Suprapubic skin (tissue), 4 donors: ENCODE measurements around the gene UGCG. TPM values are rescaled to one million over a fixed set of nuclear protein-coding genes. Genes with fewer than 3 reads are reported as not detected.
"Not testable (repeated sequence)": the region's sequence is repeated elsewhere in the genome, so short reads cannot be mapped to it uniquely, and the experiment has no call there.

Source experiments
- DNase-seq, 2 donors: peaks; one replicate each; pipeline ENCODE4 v3.0.0-alpha.2; 2019; ENCODE audit warnings: low spot score in 2 of 2
- H3K27ac ChIP-seq: fragments of 200-600 bp; sonication (generic); one replicate; pipeline ENCODE4 v1.5.1; 2019
- H3K27me3 ChIP-seq: fragments of 200-600 bp; sonication (generic); one replicate; pipeline ENCODE4 v1.5.1; 2019
- H3K36me3 ChIP-seq: fragments of 200-600 bp; sonication (generic); one replicate; pipeline ENCODE4 v1.5.1; 2019
- H3K4me1 ChIP-seq: fragments of 200-600 bp; sonication (generic); one replicate; pipeline ENCODE4 v1.5.1; 2019
- H3K4me3 ChIP-seq: fragments of 200-600 bp; sonication (generic); one replicate; pipeline ENCODE4 v1.5.1; 2019; ENCODE audit warnings: mild to moderate bottlenecking
- H3K9me3 ChIP-seq: fragments of 200-600 bp; sonication (generic); one replicate; pipeline ENCODE4 v1.5.1; 2019
- CTCF ChIP-seq, 2 donors: fragments of 200-600 bp in 1 of 2; fragments of 450-650 bp in 1 of 2; sonication (generic) in 1 of 2; IDR thresholded peaks; one replicate each; pipeline ENCODE4 v1.5.1; 2016 to 2019; ENCODE audit warnings: antibody characterized with exemption in 2 of 2, mild to moderate bottlenecking in 1 of 2, moderate library complexity in 1 of 2
- EP300 ChIP-seq: sonication (generic); formaldehyde crosslinking; IDR thresholded peaks from one replicate; pipeline ENCODE4 v1.6.1; 2017; ENCODE audit warnings: antibody characterized with exemption
- POLR2A ChIP-seq, 2 donors: fragments of 450-650 bp; IDR thresholded peaks; one replicate each; pipeline ENCODE4 v1.6.1; 2017; ENCODE audit warnings: antibody characterized with exemption in 2 of 2, mild to moderate bottlenecking in 2 of 2, moderate library complexity in 2 of 2
- POLR2AphosphoS5 ChIP-seq, 3 donors: sonication (generic); formaldehyde crosslinking; IDR thresholded peaks; one replicate each; pipeline ENCODE4 v1.6.1; 2017; ENCODE audit warnings: antibody characterized with exemption in 3 of 3
- WGBS: methylation state at CpG from one replicate; pipeline ENCODE4 v1.1.5; 2018; 5-methylcytosine and 5-hydroxymethylcytosine counted together
- total RNA-seq, 4 donors: library from RNA; depleted of rRNA; stranded (reverse); fragments of >200 nt; gene quantifications; one replicate each; pipeline ENCODE4 v1.1.0, GENCODE V29; 2016

Gene UGCG
- total RNA-seq, 4 donors from 2014 or later = 50.0 to 134 (median 99.8) TPM

DNA sequence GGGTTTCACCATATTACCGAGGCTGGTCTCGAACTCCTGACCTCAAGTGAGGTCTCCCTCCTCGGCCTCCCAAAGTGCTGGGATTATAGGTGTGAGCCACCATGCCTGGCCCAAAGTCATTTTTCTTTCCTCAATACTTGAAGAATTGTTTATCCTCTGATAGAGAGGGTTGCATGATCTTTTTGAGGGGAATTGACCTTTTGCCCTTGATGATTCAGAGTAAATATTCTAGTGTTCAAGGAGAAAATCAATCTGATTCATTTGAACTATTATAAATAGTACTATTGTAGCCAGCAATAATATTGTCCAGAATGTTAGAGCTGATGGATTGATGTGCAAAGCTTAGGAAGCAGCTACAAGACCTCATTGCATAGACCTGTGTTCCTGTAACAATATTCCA lies 47.1 kb downstream of the UGCG start:
- Histone ChIP-seq H3K9me3 (no peaks in the 10 kb centered on the region), H3K27ac (no peak overlapping the region), H3K4me1 (no peaks in the 10 kb centered on the region), H3K27me3 (no peaks in the 10 kb centered on the region), H3K36me3 (no peaks in the 10 kb centered on the region), H3K4me3 (no peak overlapping the region)
- 94% methylated on average over 3 of the region's 3 CpGs for WGBS
- TF ChIP-seq POLR2AphosphoS5 (IDR thresholded peaks at IDR 0.05) (no peak), POLR2A (IDR thresholded peaks at IDR 0.05) (no peak), EP300 (no peak), CTCF (IDR thresholded peaks at IDR 0.05) (no peak)
- DNase-seq = no peak

DNA sequence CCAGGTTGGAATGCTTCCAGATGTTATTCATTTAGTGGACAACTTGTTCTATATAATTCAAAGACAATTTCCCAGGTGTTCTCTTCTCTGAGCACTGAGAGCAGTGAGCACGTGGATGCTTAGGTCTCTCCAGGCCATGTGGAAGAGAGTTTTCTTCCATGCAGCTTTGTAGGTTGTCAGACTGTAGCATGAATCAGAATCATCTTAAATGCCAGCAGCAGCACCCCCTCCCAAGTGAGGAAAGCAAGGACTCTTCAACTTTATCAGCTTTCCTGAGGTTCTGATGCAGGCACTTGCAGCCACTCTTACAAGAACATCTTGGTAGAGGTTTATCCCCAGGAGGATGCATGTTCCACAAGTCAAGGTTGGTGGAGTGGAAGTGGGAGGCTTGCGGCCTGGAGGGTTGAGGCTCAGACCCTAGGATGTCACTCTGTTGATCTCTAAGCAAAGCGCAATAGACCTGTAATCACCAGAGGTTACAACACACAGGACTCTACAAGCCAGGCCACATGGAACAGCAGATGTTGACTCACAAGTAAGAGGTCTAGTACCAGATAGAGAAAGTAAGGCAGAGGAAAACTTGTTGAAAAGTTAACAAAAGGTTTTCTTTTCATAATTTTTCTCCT lies 47.7 kb downstream of the UGCG start:
- H3K27me3 ChIP-seq = no peaks in the 10 kb centered on the region
- H3K36me3 ChIP-seq = no peaks in the 10 kb centered on the region
- H3K4me1 ChIP-seq = no peaks in the 10 kb centered on the region
- TF ChIP-seq POLR2AphosphoS5 (IDR thresholded peaks at IDR 0.05) = no peak
- TF ChIP-seq EP300 = no peak
- no peak for TF ChIP-seq CTCF (IDR thresholded peaks at IDR 0.05)
- no peak overlapping the region for H3K27ac ChIP-seq
- no peak for DNase-seq
- H3K9me3 ChIP-seq = no peaks in the 10 kb centered on the region
- 95% methylated on average over 3 of the region's 3 CpGs for WGBS
- no peak overlapping the region for H3K4me3 ChIP-seq

GRCh38 chr9:111945216-111945615 lies 48.6 kb downstream of the UGCG start:
- H3K27ac ChIP-seq = no peak overlapping the region
- TF ChIP-seq POLR2AphosphoS5 (IDR thresholded peaks at IDR 0.05) = no peak
- TF ChIP-seq CTCF (IDR thresholded peaks at IDR 0.05) = no peak
- no peak for TF ChIP-seq POLR2A (IDR thresholded peaks at IDR 0.05)
- TF ChIP-seq EP300 = no peak
- no peaks in the 10 kb centered on the region for H3K9me3 ChIP-seq
- H3K4me3 ChIP-seq = no peak overlapping the region
- no peak for DNase-seq
- no peaks in the 10 kb centered on the region for H3K4me1 ChIP-seq
- H3K36me3 ChIP-seq = no peaks in the 10 kb centered on the region
- H3K27me3 ChIP-seq = no peaks in the 10 kb centered on the region
- WGBS = 40% methylated on average over 3 of the region's 3 CpGs

GRCh38 chr9:111948109-111948508 lies 51.5 kb downstream of the UGCG start:
- H3K36me3 ChIP-seq, H3K4me1 ChIP-seq, H3K4me3 ChIP-seq, H3K27ac ChIP-seq, DNase-seq, H3K9me3 ChIP-seq, H3K27me3 ChIP-seq: not testable (repeated sequence)
- 97% methylated on average over 21 of the region's 21 CpGs for WGBS

- Histone ChIP-seq H3K36me3 (no peaks in the 10 kb centered on the region), H3K9me3 (no peaks in the 10 kb centered on the region), H3K4me1 (no peaks in the 10 kb centered on the region), H3K4me3 (no peak overlapping the region), H3K27ac (no peak overlapping the region), H3K27me3 (no peaks in the 10 kb centered on the region)
- no peak for DNase-seq
- no peak for TF ChIP-seq CTCF (IDR thresholded peaks at IDR 0.05)
- no peak for TF ChIP-seq POLR2AphosphoS5 (IDR thresholded peaks at IDR 0.05)
- TF ChIP-seq EP300 = no peak
- TF ChIP-seq POLR2A (IDR thresholded peaks at IDR 0.05) = no peak
- WGBS = 75% methylated on average over 2 of the region's 2 CpGs
Measured at GRCh38 chr9:111948951-111949350, 52.3 kb downstream of the UGCG start.

GRCh38 chr9:111949919-111950318 lies 53.3 kb downstream of the UGCG start:
- Histone ChIP-seq H3K36me3 (no peaks in the 10 kb centered on the region), H3K4me3 (no peak overlapping the region), H3K27ac (no peak overlapping the region), H3K9me3 (no peaks in the 10 kb centered on the region), H3K27me3 (no peaks in the 10 kb centered on the region), H3K4me1 (no peaks in the 10 kb centered on the region)
- no peak for DNase-seq
- TF ChIP-seq EP300 = no peak
- no peak for TF ChIP-seq POLR2AphosphoS5 (IDR thresholded peaks at IDR 0.05)
- TF ChIP-seq CTCF (IDR thresholded peaks at IDR 0.05) = no peak
- TF ChIP-seq POLR2A (IDR thresholded peaks at IDR 0.05) = no peak
- 96% methylated on average over 3 of the region's 3 CpGs for WGBS
